GM13976 (cell line): ENCODE data around the gene LENG8.

Source experiments
- DNase-seq: peaks from one replicate; pipeline ENCODE4 v3.0.0; 2012; ENCODE audit warnings: low spot score
- in situ Hi-C: fragments of 300-500 bp; cut with MboI; formaldehyde crosslinking; loops from one replicate; pipeline ENCODE4 v1.12.0; 2022; ENCODE audit warnings: low sequenced_read_pairs, mixed read lengths, inconsistent platforms; ENCODE audit not compliant: unreplicated experiment
- TF ChIP-seq, protein P1 (sequence below): IDR thresholded peaks from 2 replicates; pipeline ENCODE4 v1.5.1; 2012; ENCODE audit warnings: borderline replicate concordance, mild to moderate bottlenecking; ENCODE audit not compliant: insufficient read depth; ENCODE audit errors: extremely low read depth, missing control alignments, control extremely low read depth

The LENG8 gene

DNA sequence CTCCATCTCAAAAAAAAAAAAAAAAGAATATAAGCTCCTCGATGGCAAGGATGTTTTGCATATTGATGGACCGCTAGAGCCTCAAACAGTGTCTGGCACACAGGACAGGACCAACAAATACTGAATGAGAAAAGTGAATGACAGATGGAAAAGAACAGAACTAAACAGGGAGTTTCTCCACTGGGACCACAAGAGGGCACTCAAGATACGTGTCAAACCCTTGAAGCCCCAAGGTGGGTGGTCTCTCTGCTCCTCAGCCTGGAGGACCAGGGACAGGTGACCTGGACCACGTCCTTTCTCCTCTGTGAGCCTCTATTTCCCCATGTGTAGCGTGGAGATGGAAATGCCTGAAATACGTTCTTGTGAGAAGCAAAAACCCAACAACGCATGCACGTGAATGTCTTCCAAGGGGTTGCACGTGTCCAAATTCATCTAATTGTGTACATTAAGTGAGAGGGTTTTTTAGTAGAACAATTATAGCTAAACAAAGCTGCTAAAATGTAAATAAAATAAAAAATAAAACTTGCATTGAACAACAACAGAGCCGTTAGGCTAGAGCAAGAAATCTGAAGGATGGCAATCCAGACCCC lies 29.8 kb downstream of the LENG8 start:
- TF ChIP-seq, protein P1, sequence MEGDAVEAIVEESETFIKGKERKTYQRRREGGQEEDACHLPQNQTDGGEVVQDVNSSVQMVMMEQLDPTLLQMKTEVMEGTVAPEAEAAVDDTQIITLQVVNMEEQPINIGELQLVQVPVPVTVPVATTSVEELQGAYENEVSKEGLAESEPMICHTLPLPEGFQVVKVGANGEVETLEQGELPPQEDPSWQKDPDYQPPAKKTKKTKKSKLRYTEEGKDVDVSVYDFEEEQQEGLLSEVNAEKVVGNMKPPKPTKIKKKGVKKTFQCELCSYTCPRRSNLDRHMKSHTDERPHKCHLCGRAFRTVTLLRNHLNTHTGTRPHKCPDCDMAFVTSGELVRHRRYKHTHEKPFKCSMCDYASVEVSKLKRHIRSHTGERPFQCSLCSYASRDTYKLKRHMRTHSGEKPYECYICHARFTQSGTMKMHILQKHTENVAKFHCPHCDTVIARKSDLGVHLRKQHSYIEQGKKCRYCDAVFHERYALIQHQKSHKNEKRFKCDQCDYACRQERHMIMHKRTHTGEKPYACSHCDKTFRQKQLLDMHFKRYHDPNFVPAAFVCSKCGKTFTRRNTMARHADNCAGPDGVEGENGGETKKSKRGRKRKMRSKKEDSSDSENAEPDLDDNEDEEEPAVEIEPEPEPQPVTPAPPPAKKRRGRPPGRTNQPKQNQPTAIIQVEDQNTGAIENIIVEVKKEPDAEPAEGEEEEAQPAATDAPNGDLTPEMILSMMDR, result peak; percentile 71
- in situ Hi-C loops, result loop anchor here (25.0 kb wide), 2 partner anchors 184 to 434 kb away; partner anchors contain the start of genes LILRB4 and NCR1
- DNase-seq, result peak; percentile 64

DNA sequence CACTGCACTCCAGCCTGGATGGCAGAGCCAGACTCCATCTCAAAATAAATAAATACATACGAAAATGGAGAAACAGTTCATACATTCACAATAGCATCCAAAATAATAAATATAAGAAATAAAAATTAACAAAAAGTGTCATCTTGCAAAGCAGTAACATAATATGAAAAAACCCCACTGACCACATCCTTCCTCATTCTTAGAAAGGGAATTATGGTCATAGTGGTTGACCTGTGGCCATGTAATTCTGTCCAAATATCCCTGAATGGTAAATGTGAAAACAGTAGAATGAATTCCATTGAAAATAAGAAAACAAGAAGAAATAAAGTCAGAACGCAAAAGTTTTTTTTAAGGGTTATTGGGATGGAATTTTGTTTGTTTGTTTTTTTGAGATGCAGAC lies 31.1 kb downstream of the LENG8 start:
- TF ChIP-seq, protein P1, result no peak
- DNase-seq, result no peak
- in situ Hi-C loops, result loop anchor here (25.0 kb wide), 2 partner anchors 182 to 432 kb away; partner anchors contain the start of genes LILRB4 and NCR1

DNA sequence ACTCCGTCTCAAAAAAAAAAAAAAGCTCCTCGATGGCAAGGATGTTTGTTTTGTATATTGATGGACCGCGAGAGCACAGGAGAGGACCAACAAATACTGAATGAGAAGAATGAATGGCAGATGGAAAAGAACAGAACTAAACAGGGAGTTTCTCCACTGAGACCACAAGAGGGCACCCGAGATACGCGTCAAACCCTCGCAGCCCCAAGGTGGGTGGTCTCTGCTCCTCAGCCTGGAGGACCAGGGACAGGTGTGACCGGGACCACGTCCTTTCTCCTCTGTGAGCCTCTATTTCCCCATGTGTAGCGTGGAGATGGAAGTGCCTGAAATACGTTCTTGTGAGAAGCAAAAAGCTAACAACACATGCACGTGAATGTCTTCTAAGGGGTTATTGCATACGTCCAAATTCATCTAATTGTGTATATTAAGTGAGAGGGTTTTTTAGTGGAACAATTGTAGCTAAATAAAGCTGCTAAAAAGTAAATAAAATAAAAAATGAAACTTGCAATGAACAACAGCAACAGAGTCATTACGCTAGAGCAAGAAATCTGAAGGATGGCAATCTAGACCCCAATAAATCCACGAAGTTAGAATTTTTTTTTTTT lies 32.4 kb downstream of the LENG8 start:
- in situ Hi-C loops, result loop anchor here (25.0 kb wide), 2 partner anchors 181 to 431 kb away; partner anchors contain the start of genes LILRB4 and NCR1
- DNase-seq, result peak; percentile 70
- TF ChIP-seq, protein P1, result peak; percentile 76

DNA sequence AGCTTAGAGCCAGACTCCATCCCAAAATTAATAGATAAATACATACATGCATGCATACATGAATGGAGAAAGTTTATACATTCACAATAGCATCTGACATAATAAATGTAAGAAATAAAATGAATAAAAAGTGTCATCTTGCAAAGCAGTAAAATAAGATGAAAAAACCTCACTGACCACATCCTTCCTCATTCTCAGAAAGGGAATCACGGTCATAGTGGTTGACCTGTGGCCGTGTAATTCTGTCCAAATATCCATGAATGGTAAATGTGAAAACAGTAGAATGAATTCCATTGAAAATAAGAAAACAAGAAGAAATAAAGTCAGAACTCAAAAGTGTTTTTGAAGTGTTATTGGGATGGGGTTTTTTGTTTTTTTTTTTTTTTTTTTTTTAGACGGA lies 33.9 kb downstream of the LENG8 start:
- TF ChIP-seq, protein P1, result no peak
- in situ Hi-C loops, result loop anchor here (25.0 kb wide), 2 partner anchors 179 to 429 kb away; partner anchors contain the start of genes LILRB4 and NCR1
- DNase-seq, result no peak

DNA sequence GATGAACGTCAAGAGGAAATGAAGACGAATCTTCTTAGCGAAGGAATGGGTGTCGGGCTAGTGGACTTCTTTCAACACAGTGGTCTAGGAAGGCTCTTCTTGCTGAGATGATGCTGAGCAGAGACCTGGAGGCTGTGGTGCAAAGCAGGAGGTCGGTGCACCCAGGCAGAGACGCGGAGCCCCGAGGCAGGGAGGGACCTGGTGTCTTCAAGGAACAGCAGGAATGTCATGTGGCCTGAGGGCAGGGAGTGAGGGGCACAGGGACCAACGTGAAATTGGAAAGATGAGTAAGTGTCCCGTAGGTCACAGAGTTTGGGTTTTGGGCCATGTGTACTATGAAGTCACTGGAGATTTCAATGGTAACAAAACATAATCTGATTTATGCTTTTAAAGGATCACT lies 35.5 kb downstream of the LENG8 start:
- TF ChIP-seq, protein P1, result no peak
- in situ Hi-C loops, result loop anchor here (25.0 kb wide), 2 partner anchors 178 to 428 kb away; partner anchors contain the start of genes LILRB4 and NCR1
- no peak for DNase-seq

DNA sequence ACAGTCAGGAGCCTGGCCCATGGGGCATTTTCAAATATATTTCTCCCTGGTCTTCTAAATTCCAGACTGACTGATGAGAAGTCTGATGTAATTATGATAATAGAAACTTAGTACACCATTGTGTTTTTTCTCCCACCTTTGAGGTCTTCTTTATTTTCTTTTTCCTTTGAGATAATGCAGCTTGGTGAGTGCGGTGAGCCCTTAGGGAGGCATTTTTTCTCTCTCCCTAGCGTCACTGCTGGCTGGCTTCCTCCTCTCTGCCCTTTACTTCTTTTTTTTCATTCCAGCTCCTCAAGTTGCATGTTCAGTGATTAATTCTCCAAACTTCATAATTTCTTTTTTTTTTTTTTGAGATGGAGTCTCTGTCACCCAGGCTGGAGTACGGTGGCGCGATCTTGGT lies 36.9 kb downstream of the LENG8 start:
- in situ Hi-C loops, result loop anchor here (25.0 kb wide), 2 partner anchors 176 to 426 kb away; partner anchors contain the start of genes LILRB4 and NCR1
- TF ChIP-seq, protein P1, result no peak
- DNase-seq, result no peak
